Daoy (cell line): ENCODE measurements around the gene NHLH2. TPM values are rescaled to one million over a fixed set of nuclear protein-coding genes. Genes with fewer than 3 reads are reported as not detected.

ENCODE experiments used
- DNase-seq: peaks from one replicate; pipeline ENCODE4 v3.0.0-alpha.2; 2015; ENCODE audit warnings: low read depth
- total RNA-seq: library from RNA; depleted of rRNA; stranded (reverse); fragments of >200 nt; shearing (Covaris generic); gene quantifications from 2 replicates; pipeline ENCODE4 v1.2.3, GENCODE V29; 2014; rRNA removed

Gene NHLH2
- total RNA-seq, 1 experiment from 2014 or later = 0.34 TPM

- no peak for DNase-seq
Measured at GRCh38 chr1:115805597-115805996, 35.3 kb downstream of the NHLH2 start.

GRCh38 chr1:115802416-115802815, 38.5 kb downstream of the NHLH2 start:
- no peak for DNase-seq

- DNase-seq = no peak
Measured at GRCh38 chr1:115797486-115797885, 43.4 kb downstream of the NHLH2 start.

- DNase-seq = no peak
Measured at GRCh38 chr1:115796897-115797296, 44.0 kb downstream of the NHLH2 start.

DNA sequence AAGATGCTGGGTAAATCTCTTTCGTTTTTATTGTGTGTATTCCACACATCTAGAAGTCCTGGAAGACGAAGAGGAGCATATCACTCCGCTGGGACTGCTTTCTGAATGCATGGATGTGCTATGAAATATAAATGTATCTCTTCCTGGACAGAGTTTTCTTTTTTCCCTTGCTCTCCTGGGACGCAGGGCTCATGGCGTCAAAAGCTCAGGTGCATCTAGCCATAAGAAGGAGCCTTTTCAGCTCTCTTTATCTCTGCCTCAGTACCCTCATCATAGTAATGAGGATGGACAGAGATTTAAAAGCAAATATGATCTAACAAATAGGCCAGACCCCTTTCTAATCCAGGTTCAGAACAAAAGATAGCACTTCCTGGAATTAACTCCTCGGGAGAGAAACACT, 44.9 kb downstream of the NHLH2 start:
- DNase-seq = no peak

- no peak for DNase-seq
Measured at GRCh38 chr1:115794976-115795639, 45.8 kb downstream of the NHLH2 start.

DNA sequence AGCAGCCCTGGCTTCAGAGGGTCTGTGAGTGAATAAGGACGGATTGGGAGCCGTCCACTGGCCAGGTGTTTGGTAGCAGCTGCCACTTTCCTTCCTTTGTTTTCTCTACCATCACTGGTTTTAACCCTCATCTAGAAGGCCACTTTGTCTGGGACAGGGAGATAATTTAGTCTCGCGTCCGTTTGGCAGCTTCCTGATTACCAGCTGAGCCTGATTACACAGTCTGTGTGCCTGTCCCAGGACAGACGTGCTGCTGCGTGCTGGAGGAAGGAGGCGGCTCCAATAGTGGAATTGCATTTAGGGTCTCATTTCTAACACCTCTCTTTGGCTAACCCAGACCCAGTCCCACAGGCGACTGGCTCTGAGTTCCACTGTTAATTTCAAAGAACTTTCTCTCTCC, 47.8 kb downstream of the NHLH2 start:
- no peak for DNase-seq

- DNase-seq = no peak
Measured at GRCh38 chr1:115791816-115792215, 49.1 kb downstream of the NHLH2 start.

GRCh38 chr1:115790846-115791245, 50.1 kb downstream of the NHLH2 start:
- no peak for DNase-seq

DNA sequence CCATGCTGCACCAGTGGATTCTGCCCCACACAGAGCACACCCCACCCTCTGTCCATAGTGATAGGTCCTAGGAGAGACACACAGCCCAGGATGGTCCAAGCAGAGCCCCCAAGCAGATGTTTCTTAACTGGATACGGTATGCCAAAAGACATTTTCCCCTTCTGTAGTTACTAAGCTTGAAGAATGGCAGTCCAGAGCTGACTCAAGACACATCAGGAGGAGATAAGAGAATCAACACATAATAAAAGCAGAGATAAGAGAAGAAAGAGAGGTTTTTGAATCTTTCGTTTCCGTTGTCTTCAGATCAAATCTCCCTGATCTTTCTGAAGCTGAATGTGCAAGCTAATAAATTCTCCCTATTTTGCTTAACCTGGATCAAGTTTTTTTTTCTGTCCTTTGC, 50.6 kb downstream of the NHLH2 start:
- no peak for DNase-seq

Other genes starting within 250 kb of the NHLH2 start
- gene VANGL1, start 199.2 kb downstream of the NHLH2 start, total RNA-seq = 20.2 and 21.8 TPM in 2 replicates
- gene CASQ2, start 72.4 kb downstream of the NHLH2 start, total RNA-seq = 0.29 TPM in 1 of 2 replicates, not detected in the other
- gene SLC22A15, start 135.4 kb upstream of the NHLH2 start, total RNA-seq = 1.4 and 7.0 TPM in 2 replicates